ENCODE data around the gene PEX19. TPM values are rescaled to one million over a fixed set of nuclear protein-coding genes. Genes with fewer than 3 reads are reported as not detected.

Gene PEX19
- total and polyA plus RNA-seq, 2 experiments from 2014 or later, result 39.3 to 60.3 TPM

DNA sequence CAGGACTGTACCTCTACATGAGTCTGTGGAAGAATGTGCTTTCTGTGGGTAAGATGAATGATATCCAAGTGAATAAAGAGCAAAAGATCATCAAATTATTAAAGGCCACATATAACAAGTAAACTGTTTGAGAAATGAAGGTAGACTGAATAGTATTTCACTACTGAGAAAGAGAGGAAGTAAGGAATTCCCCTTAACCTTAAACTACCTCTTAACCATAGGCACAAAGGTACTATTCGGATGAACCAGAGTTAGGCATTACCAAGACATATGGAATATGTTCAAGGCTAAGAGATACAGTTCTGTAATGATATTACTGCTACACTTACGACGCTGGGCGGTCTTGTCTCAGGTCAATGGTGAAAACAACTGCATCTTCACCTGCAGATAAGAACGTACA is 48.1 kb downstream of the PEX19 start:
- Histone ChIP-seq H3K27ac (no peak overlapping the region), H2AFZ (no peak overlapping the region), H3K4me1 (ENCODE audit: insufficient read depth) (no peaks in the 10 kb centered on the region), H3K27me3 (no peaks in the 10 kb centered on the region), H3K9me2 (replicated peaks; ENCODE audit: insufficient read depth) (no peaks in the 10 kb centered on the region), H3K4me2 (no peak overlapping the region), H3K79me2 (peaks cover 9% of the 10 kb centered on the region), H3K9me3 (ENCODE audit: low read depth) (no peaks in the 10 kb centered on the region), H4K20me1 (ENCODE audit: insufficient read depth, poor library complexity, severe bottlenecking) (no peaks in the 10 kb centered on the region), H3K4me3 (no peak overlapping the region), H3K36me3 (replicated peaks; ENCODE audit: insufficient read depth, low read depth) (peaks cover 3% of the 10 kb centered on the region)
- whole genome bisulfite sequencing (ENCODE audit: low lambda C conversion rate, missing lambda C conversion rate), result 94% methylated on average over 5 of the region's 5 CpGs
- TF ChIP-seq, protein P1, sequence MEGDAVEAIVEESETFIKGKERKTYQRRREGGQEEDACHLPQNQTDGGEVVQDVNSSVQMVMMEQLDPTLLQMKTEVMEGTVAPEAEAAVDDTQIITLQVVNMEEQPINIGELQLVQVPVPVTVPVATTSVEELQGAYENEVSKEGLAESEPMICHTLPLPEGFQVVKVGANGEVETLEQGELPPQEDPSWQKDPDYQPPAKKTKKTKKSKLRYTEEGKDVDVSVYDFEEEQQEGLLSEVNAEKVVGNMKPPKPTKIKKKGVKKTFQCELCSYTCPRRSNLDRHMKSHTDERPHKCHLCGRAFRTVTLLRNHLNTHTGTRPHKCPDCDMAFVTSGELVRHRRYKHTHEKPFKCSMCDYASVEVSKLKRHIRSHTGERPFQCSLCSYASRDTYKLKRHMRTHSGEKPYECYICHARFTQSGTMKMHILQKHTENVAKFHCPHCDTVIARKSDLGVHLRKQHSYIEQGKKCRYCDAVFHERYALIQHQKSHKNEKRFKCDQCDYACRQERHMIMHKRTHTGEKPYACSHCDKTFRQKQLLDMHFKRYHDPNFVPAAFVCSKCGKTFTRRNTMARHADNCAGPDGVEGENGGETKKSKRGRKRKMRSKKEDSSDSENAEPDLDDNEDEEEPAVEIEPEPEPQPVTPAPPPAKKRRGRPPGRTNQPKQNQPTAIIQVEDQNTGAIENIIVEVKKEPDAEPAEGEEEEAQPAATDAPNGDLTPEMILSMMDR (IDR thresholded peaks at IDR 0.05; ENCODE audit: poor library complexity), result no peak
- TF ChIP-seq EZH2phosphoT487 (IDR thresholded peaks at IDR 0.05; ENCODE audit: low read depth, severe bottlenecking, unreplicated experiment), result no peak
- no peak for TF ChIP-seq EZH2 (IDR thresholded peaks at IDR 0.05; ENCODE audit: borderline replicate concordance)
- DNase-seq (ENCODE audit: low spot score), result no peak

DNA sequence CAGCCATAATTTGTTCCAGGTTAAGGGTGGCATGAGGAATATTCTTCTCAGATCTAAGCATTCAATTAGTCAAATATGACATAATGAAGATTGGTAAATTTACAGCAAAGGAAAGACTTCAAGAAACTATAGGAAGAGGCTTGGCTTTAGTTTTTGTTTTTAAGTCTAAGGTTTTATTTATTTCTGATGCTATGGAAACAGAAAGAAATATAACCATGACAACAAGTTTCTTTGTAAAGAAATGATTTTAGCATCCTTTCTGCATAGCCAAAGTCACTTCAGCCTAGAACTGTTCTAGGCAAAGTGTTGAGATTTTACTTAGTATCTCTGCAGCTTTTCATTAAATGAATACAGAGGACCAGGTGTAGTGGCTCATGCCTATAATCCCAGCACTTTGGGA is 52.0 kb downstream of the PEX19 start:
- Histone ChIP-seq H3K9me2 (replicated peaks; ENCODE audit: insufficient read depth) (no peaks in the 10 kb centered on the region), H3K79me2 (no peaks in the 10 kb centered on the region), H4K20me1 (ENCODE audit: insufficient read depth, poor library complexity, severe bottlenecking) (no peaks in the 10 kb centered on the region), H3K36me3 (replicated peaks; ENCODE audit: insufficient read depth, low read depth) (peaks cover 13% of the 10 kb centered on the region), H3K9me3 (ENCODE audit: low read depth) (no peaks in the 10 kb centered on the region), H3K4me2 (no peak overlapping the region), H2AFZ (no peak overlapping the region), H3K4me1 (ENCODE audit: insufficient read depth) (no peaks in the 10 kb centered on the region), H3K27ac (no peak overlapping the region), H3K27me3 (no peaks in the 10 kb centered on the region), H3K4me3 (no peak overlapping the region)
- TF ChIP-seq EZH2 (IDR thresholded peaks at IDR 0.05; ENCODE audit: borderline replicate concordance), result no peak
- TF ChIP-seq EZH2phosphoT487 (IDR thresholded peaks at IDR 0.05; ENCODE audit: low read depth, severe bottlenecking, unreplicated experiment), result no peak
- TF ChIP-seq, protein P1 (IDR thresholded peaks at IDR 0.05; ENCODE audit: poor library complexity), result no peak
- no peak for DNase-seq (ENCODE audit: low spot score)

DNA sequence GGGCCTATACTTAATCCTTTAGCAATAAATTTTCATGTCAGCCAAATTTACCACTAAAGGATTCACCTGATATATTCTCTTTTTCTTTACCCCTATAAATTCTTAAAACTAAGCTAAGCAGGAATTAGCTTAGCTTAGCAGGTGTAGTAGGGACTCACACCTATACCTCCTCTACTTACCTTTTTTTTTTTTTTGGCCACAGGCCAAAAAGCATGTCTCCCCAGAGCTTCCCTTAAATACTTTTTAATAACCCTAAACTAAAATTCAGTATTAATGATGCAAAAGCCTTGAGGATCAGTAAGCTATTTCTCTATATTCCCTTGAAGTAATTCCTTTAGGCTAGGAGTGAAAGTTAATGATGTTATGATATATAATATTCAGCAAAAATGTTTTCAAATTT is 56.5 kb downstream of the PEX19 start:
- Histone ChIP-seq H3K4me1 (ENCODE audit: insufficient read depth) (no peaks in the 10 kb centered on the region), H3K79me2 (no peaks in the 10 kb centered on the region), H2AFZ (no peak overlapping the region), H3K9me3 (ENCODE audit: low read depth) (no peaks in the 10 kb centered on the region), H3K27me3 (no peaks in the 10 kb centered on the region), H3K36me3 (replicated peaks; ENCODE audit: insufficient read depth, low read depth) (peaks cover 9% of the 10 kb centered on the region), H3K4me3 (no peak overlapping the region), H3K27ac (no peak overlapping the region), H3K9me2 (replicated peaks; ENCODE audit: insufficient read depth) (no peaks in the 10 kb centered on the region), H4K20me1 (ENCODE audit: insufficient read depth, poor library complexity, severe bottlenecking) (no peaks in the 10 kb centered on the region), H3K4me2 (no peak overlapping the region)
- TF ChIP-seq, protein P1 (IDR thresholded peaks at IDR 0.05; ENCODE audit: poor library complexity), result no peak
- TF ChIP-seq EZH2 (IDR thresholded peaks at IDR 0.05; ENCODE audit: borderline replicate concordance) (no peak), EZH2phosphoT487 (IDR thresholded peaks at IDR 0.05; ENCODE audit: low read depth, severe bottlenecking, unreplicated experiment) (no peak)
- no peak for DNase-seq (ENCODE audit: low spot score)

DNA sequence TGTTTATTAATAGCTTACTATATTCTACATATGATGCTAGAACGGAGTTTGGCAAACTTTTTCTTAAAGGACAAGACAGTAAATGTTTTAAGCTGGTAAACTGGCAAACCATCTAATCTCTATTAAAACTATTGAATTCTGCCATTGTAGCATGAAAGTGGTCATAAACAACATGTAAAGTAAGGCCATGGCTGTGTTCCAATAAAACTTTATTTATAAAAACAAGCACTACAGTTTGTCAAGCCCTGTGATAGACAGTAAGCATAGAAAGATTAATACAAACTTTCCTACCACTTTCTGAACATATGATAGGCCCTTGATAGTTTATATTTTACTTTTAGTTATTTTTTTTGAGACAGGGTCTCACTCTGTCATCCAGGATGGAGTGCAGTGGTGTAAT is 57.4 kb downstream of the PEX19 start:
- no peak overlapping the region for H3K4me2 ChIP-seq
- no peak overlapping the region for H3K4me3 ChIP-seq
- no peak for DNase-seq (ENCODE audit: low spot score)
- H3K36me3 ChIP-seq (replicated peaks; ENCODE audit: insufficient read depth, low read depth), result peaks cover 9% of the 10 kb centered on the region
- TF ChIP-seq EZH2 (IDR thresholded peaks at IDR 0.05; ENCODE audit: borderline replicate concordance) (no peak), EZH2phosphoT487 (IDR thresholded peaks at IDR 0.05; ENCODE audit: low read depth, severe bottlenecking, unreplicated experiment) (no peak)
- no peaks in the 10 kb centered on the region for H3K79me2 ChIP-seq
- no peaks in the 10 kb centered on the region for H3K4me1 ChIP-seq (ENCODE audit: insufficient read depth)
- H4K20me1 ChIP-seq (ENCODE audit: insufficient read depth, poor library complexity, severe bottlenecking), result no peaks in the 10 kb centered on the region
- H3K27me3 ChIP-seq, result no peaks in the 10 kb centered on the region
- H3K9me3 ChIP-seq (ENCODE audit: low read depth), result no peaks in the 10 kb centered on the region
- no peak overlapping the region for H3K27ac ChIP-seq
- no peaks in the 10 kb centered on the region for H3K9me2 ChIP-seq (replicated peaks; ENCODE audit: insufficient read depth)
- 96% methylated on average over 1 of the region's 1 CpG for WGBS (ENCODE audit: low lambda C conversion rate, missing lambda C conversion rate)
- H2AFZ ChIP-seq, result no peak overlapping the region
